H1 (cell line): ENCODE data around the gene SPPL3. TPM values are rescaled to one million over a fixed set of nuclear protein-coding genes. Genes with fewer than 3 reads are reported as not detected.

Experiments used
- CTCF ChIA-PET: fragments of 300-600 bp; sonication (Branson Sonifier 250); formaldehyde crosslinking; loops from one replicate; lab custom pipeline; 2021; ENCODE audit not compliant: partially characterized antibody; lab: Charles Lee
- POLR2A ChIA-PET: fragments of 300-600 bp; sonication (Branson Sonifier 250); formaldehyde crosslinking; loops from one replicate; lab custom pipeline; 2021; ENCODE audit warnings: inconsistent platforms; ENCODE audit not compliant: partially characterized antibody; lab: Charles Lee
- DNase-seq, 2 experiments: peaks; one replicate each; pipeline versions ENCODE4 v3.0.0 to v3.0.0-alpha.2; 2010 to 2022; ENCODE audit warnings: low spot score in 2 of 2, low read depth in 1 of 2, mixed read lengths in 1 of 2
- FAIRE-seq: peaks from 2 replicates; lab custom pipeline; 2011; peaks lifted over from hg19 to GRCh38; lab: Jason Lieb, UNC
- H2AFZ ChIP-seq: 2 replicates; pipeline ENCODE4 v1.8.1; 2012; ENCODE audit warnings: low read length, inconsistent platforms
- H2AK5ac ChIP-seq: 2 replicates; pipeline ENCODE4 v1.6.1; 2013; ENCODE audit warnings: low read depth, low read length
- H2BK120ac ChIP-seq: replicated peaks from 2 replicates; pipeline ENCODE3; 2013; ENCODE audit warnings: low read depth, low read length, inconsistent platforms
- H2BK12ac ChIP-seq: 2 replicates; pipeline ENCODE4 v1.6.1; 2013; ENCODE audit warnings: low read depth, low read length
- H2BK15ac ChIP-seq: 2 replicates; pipeline ENCODE4 v1.6.1; 2013; ENCODE audit warnings: low read length
- H2BK20ac ChIP-seq: 2 replicates; pipeline ENCODE4 v1.6.1; 2013; ENCODE audit warnings: low read length
- H2BK5ac ChIP-seq: 2 replicates; pipeline ENCODE4 v1.6.1; 2013; ENCODE audit warnings: low read depth, low read length
- H3K14ac ChIP-seq: 2 replicates; pipeline ENCODE4 v1.6.1; 2013; ENCODE audit warnings: inconsistent platforms; ENCODE audit not compliant: insufficient read length
- H3K18ac ChIP-seq: 2 replicates; pipeline ENCODE4 v1.6.1; 2013; ENCODE audit warnings: low read length; ENCODE audit errors: extremely low read depth
- H3K23ac ChIP-seq: 2 replicates; pipeline ENCODE4 v1.6.1; 2013; ENCODE audit warnings: inconsistent platforms; ENCODE audit not compliant: insufficient read length
- H3K23me2 ChIP-seq: 2 replicates; pipeline ENCODE4 v1.6.1; 2013; ENCODE audit warnings: low read depth, low read length
- H3K27ac ChIP-seq: 2 replicates; pipeline ENCODE4 v1.6.1; 2011; ENCODE audit warnings: low read depth, low read length, inconsistent platforms
- H3K27me3 ChIP-seq, 4 experiments: replicated peaks in 1 of 4; 1 replicate in 1 of 4; 2 replicates in 3 of 4; pipeline versions ENCODE4 v1.6.1 to v1.8.1; 2011 to 2013; ENCODE audit warnings: low read length in 3 of 4, mild to moderate bottlenecking in 3 of 4, inconsistent platforms in 2 of 4, mixed read lengths in 2 of 4, moderate library complexity in 1 of 4; ENCODE audit not compliant: control insufficient read depth in 3 of 4, insufficient read depth in 3 of 4; ENCODE audit errors: extremely low read depth in 1 of 4
- H3K36me3 ChIP-seq, 4 experiments: 2 replicates each; pipeline versions ENCODE4 v1.6.1 to v1.8.1; 2011 to 2013; ENCODE audit warnings: mild to moderate bottlenecking in 4 of 4, low read length in 3 of 4, moderate library complexity in 2 of 4, control low read depth in 1 of 4, inconsistent platforms in 1 of 4; ENCODE audit not compliant: insufficient read depth in 4 of 4, control insufficient read depth in 2 of 4
- H3K4ac ChIP-seq: replicated peaks from 2 replicates; pipeline ENCODE3; 2013; ENCODE audit warnings: low read length, low read depth, mixed read lengths, inconsistent platforms; ENCODE audit not compliant: insufficient read length
- H3K4me1 ChIP-seq, 4 experiments: replicated peaks in 1 of 4; 1 replicate in 1 of 4; 2 replicates in 3 of 4; pipeline versions ENCODE4 v1.6.1 to v1.8.1; 2011 to 2013; ENCODE audit warnings: low read length in 3 of 4, inconsistent platforms in 2 of 4, mixed read lengths in 1 of 4; ENCODE audit not compliant: insufficient read depth in 4 of 4, control insufficient read depth in 3 of 4
- H3K4me2 ChIP-seq, 2 experiments: 2 replicates each; pipeline versions ENCODE4 v1.6.1 to v1.8.1; 2011 to 2013; ENCODE audit warnings: low read depth in 2 of 2, low read length in 2 of 2, control low read depth in 1 of 2, inconsistent platforms in 1 of 2, mild to moderate bottlenecking in 1 of 2; ENCODE audit not compliant: insufficient read depth in 1 of 2
- H3K4me3 ChIP-seq, 4 experiments: fragments of 200-600, 300-600 bp in 1 of 4; sonication (generic), shearing (Covaris generic), sonication (Bioruptor Twin) in 1 of 4; 2 replicates each; pipeline versions ENCODE4 v1.5.1 to v1.8.1; 2011 to 2016; ENCODE audit warnings: low read length in 4 of 4, low read depth in 3 of 4, control low read depth in 2 of 4, inconsistent platforms in 2 of 4, mild to moderate bottlenecking in 2 of 4, mixed read lengths in 1 of 4, moderate library complexity in 1 of 4; ENCODE audit not compliant: insufficient read depth in 2 of 4; ENCODE audit errors: extremely low read depth in 1 of 4
- H3K56ac ChIP-seq: replicated peaks from 2 replicates; pipeline ENCODE3; 2013; ENCODE audit warnings: low read depth, mild to moderate bottlenecking, mixed read lengths, low read length, inconsistent platforms; ENCODE audit not compliant: insufficient read length
- H3K79me1 ChIP-seq: 2 replicates; pipeline ENCODE4 v1.6.1; 2013; ENCODE audit warnings: low read depth, low read length, control low read depth
- H3K79me2 ChIP-seq, 2 experiments: 2 replicates each; pipeline versions ENCODE4 v1.6.1 to v1.8.1; 2012 to 2013; ENCODE audit warnings: low read length in 2 of 2, mild to moderate bottlenecking in 2 of 2, inconsistent platforms in 1 of 2; ENCODE audit not compliant: insufficient read depth in 2 of 2, control insufficient read depth in 1 of 2
- H3K9ac ChIP-seq, 4 experiments: replicated peaks in 1 of 4; 1 replicate in 1 of 4; 2 replicates in 3 of 4; pipeline versions ENCODE4 v1.6.1 to v1.8.1; 2011 to 2013; ENCODE audit warnings: low read depth in 3 of 4, low read length in 3 of 4, control low read depth in 2 of 4, mild to moderate bottlenecking in 2 of 4, moderate library complexity in 2 of 4, inconsistent platforms in 1 of 4; ENCODE audit errors: extremely low read depth in 1 of 4
- H3K9me3 ChIP-seq, 2 experiments: 2 replicates each; pipeline versions ENCODE4 v1.6.1 to v1.8.1; 2012 to 2013; ENCODE audit warnings: mild to moderate bottlenecking in 2 of 2, moderate library complexity in 2 of 2, control low read depth in 1 of 2, inconsistent platforms in 1 of 2, low read depth in 1 of 2, low read length in 1 of 2, mixed read lengths in 1 of 2; ENCODE audit not compliant: insufficient read depth in 2 of 2
- H4K20me1 ChIP-seq, 2 experiments: replicated peaks in 1 of 2; 2 replicates each; pipeline versions ENCODE3 to v1.8.1; 2011 to 2013; ENCODE audit warnings: inconsistent platforms in 2 of 2, low read length in 2 of 2, mild to moderate bottlenecking in 1 of 2; ENCODE audit not compliant: insufficient read depth in 2 of 2, control insufficient read depth in 1 of 2
- H4K5ac ChIP-seq: 2 replicates; pipeline ENCODE4 v1.6.1; 2013; ENCODE audit warnings: low read length, low read depth, mixed read lengths, inconsistent platforms; ENCODE audit not compliant: insufficient read length
- H4K8ac ChIP-seq: 2 replicates; pipeline ENCODE4 v1.8.0; 2013; ENCODE audit warnings: mild to moderate bottlenecking, moderate library complexity, low read length, inconsistent platforms; ENCODE audit not compliant: insufficient read depth; ENCODE audit errors: extremely low read depth
- H4K91ac ChIP-seq: replicated peaks from 2 replicates; pipeline ENCODE3; 2013; ENCODE audit warnings: low read length, mixed read lengths, inconsistent platforms; ENCODE audit not compliant: insufficient read length
- SP2 ChIP-seq: IDR thresholded peaks from 2 replicates; pipeline ENCODE4 v1.6.1; 2012; ENCODE audit warnings: mild to moderate bottlenecking, low read length, inconsistent platforms
- WGBS, 2 experiments: shearing (Covaris generic) in 1 of 2; methylation state at CpG; one replicate each; pipeline versions ENCODE4 v1.1.6 to v1.1.7; 2013 to 2015; ENCODE audit warnings: low lambda C conversion rate in 2 of 2, mixed read lengths in 2 of 2, inconsistent platforms in 1 of 2, low coverage in 1 of 2, missing lambda C conversion rate in 1 of 2; ENCODE audit not compliant: insufficient replicate concordance in 2 of 2, insufficient coverage in 1 of 2, insufficient read length in 1 of 2; ENCODE audit errors: extremely low coverage in 1 of 2, missing lambda C conversion rate in 1 of 2; 5-methylcytosine and 5-hydroxymethylcytosine counted together
- polyA plus RNA-seq, 7 experiments: library from polyadenylated mRNA; depleted of rRNA in 3 of 7; stranded (reverse) in 5 of 7; unstranded in 2 of 7; fragments of >200 nt in 5 of 7; fragments of 200-250 nt in 2 of 7; gene quantifications; 1 replicate in 5 of 7; 2 replicates in 1 of 7; 4 replicates in 1 of 7; pipeline versions ENCODE4 v1.2.1 to v1.2.3, GENCODE V29; 2011 to 2013; ENCODE audit warnings: missing spikeins in 2 of 7, mixed read lengths in 2 of 7
- total RNA-seq: library from RNA; stranded (reverse); fragmentation: NEBNext Ultra II Directional; extraction: Animal tissue kit (Norgen Biotek cat#: 25700); gene quantifications from 2 replicates; pipeline ENCODE4 v1.2.1, GENCODE V29; 2021

Gene SPPL3
- total and polyA plus RNA-seq, 2 of the 8 experiments (the other 6 are each of a cell fraction or from before 2014, with no cell fraction given): 27.3 to 48.4 TPM

DNA sequence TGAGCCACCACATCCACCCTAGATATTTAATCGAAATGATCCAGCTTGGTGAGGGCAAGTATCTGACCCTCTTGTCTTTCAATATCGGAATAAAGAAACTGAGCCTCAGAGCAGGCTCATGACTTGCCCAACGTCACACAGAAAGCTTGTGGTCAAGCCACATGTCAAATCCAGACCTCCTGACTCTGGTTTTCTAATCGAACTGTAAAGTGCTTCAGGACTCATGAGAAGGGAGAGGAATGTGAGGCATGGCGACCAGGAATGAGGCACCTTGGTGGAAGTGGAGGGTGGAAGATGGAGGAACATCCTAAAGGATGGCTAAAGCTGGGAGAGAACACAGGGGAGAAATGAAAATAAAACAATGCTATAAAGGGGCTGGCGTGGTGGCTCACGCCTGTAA, 27.9 kb upstream of the SPPL3 start:
- Histone ChIP-seq H4K91ac (no peak overlapping the region), H2BK15ac (no peak overlapping the region), H3K4me3 (no peak overlapping the region), H3K4me2 (no peak overlapping the region), H3K9me3 (no peaks in the 10 kb centered on the region), H3K79me1 (no peaks in the 10 kb centered on the region), H3K27ac (no peak overlapping the region), H3K23me2 (0 out of 2 replicates have a peak, but pooled peaks cover 2% of the 10 kb centered on the region), H3K36me3 (no peaks in the 10 kb centered on the region), H2AK5ac (0 out of 2 replicates have a peak overlapping the region, but pooled peaks have one; percentile 26), H2BK12ac (peak overlapping the region; percentile 0; the same call in 1 of the 2 replicates), H2BK5ac (no peak overlapping the region), H3K14ac (no peak overlapping the region), H3K27me3 (no peaks in the 10 kb centered on the region), H4K5ac (no peak overlapping the region), H3K18ac (no peak overlapping the region), H2BK120ac (no peak overlapping the region), H2AFZ (no peak overlapping the region), H3K79me2 (no peaks in the 10 kb centered on the region), H3K9ac (no peak overlapping the region), H3K4ac (no peak overlapping the region), H3K23ac (no peak overlapping the region), H3K56ac (no peak overlapping the region), H3K4me1 (peaks cover 0 to 8% (median 5%) of the 10 kb centered on the region in 4 experiments; a peak in 5 of 7 replicates), H2BK20ac (no peak overlapping the region), H4K8ac (no peak overlapping the region), H4K20me1 (no peaks in the 10 kb centered on the region)
- POLR2A ChIA-PET: no interaction called here
- DNase-seq: no peak
- WGBS, 2 experiments: 92% methylated on average over 7 of the region's 7 CpGs; no CpG with 5 or more reads in 1 of the 2 experiments
- FAIRE-seq: no peak
- CTCF ChIA-PET: interaction anchor here (0.7 to 2.7 kb wide), 6 partner anchors 11 to 74 kb away, joined by 3 to 8 read pairs (median 5); no protein-coding TSS in a partner anchor
- TF ChIP-seq SP2: no peak
